ENCODE data around the gene WDR93. TPM values are rescaled to one million over a fixed set of nuclear protein-coding genes. Genes with fewer than 3 reads are reported as not detected.

WDR93 gene
- total RNA-seq, 4 donors from 2014 or later, result not detected

DNA sequence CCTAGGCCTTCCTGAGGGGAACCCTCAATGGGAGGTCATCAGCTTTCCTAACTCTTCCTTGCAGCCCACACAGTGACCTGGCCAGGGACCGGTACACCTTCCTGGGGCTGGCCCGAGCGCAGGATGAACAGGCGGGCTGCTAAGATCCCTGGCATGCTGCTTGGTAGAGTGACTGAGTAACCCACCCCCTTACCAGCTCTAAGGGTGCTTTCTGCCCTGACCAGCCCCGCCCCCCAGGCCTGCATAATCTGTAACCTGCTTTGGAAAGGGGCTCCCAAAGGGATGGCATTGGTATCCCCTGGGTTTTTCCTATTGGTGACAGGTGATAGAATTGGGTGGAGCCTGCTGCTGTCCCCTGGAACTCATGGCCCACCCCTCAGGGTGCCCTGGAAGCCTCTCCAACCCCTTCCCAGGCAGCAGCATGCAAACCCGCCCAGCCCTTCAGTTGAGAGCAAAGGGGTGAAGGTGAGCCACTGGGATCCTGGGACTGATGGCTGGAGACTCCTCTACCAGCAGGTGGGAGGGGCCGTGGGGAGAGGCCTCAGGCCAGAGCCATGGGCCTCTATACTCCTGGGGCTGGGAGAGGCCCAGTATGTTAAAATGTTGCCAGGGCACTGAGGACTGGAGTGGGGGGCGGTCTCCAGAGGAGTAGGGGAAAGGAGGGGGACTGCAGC, 24.3 kb upstream of the WDR93 start:
- in situ Hi-C loops (cut with MboI; ENCODE audit: low pct_ligation_motif_present in 1 of 4, low pct_unique_long_range_greater_than_20kb in 1 of 4, low sequenced_read_pairs in 3 of 4), result no loop called here
- intact Hi-C loops (cut with DNase I; ENCODE audit: low total_unique reads), result no loop called here
- Histone ChIP-seq H3K36me3 (no peaks in the 10 kb centered on the region), H3K4me3 (peak overlapping the region in 1 of 4 donors; percentile 50), H3K4me1 (peaks cover 11 to 28% (median 17%) of the 10 kb centered on the region in 4 donors), H3K9me3 (no peaks in the 10 kb centered on the region), H3K27me3 (no peaks in the 10 kb centered on the region), H3K27ac (peak overlapping the region; percentile 73 to 82 (median 76))
- TF ChIP-seq, protein P1, sequence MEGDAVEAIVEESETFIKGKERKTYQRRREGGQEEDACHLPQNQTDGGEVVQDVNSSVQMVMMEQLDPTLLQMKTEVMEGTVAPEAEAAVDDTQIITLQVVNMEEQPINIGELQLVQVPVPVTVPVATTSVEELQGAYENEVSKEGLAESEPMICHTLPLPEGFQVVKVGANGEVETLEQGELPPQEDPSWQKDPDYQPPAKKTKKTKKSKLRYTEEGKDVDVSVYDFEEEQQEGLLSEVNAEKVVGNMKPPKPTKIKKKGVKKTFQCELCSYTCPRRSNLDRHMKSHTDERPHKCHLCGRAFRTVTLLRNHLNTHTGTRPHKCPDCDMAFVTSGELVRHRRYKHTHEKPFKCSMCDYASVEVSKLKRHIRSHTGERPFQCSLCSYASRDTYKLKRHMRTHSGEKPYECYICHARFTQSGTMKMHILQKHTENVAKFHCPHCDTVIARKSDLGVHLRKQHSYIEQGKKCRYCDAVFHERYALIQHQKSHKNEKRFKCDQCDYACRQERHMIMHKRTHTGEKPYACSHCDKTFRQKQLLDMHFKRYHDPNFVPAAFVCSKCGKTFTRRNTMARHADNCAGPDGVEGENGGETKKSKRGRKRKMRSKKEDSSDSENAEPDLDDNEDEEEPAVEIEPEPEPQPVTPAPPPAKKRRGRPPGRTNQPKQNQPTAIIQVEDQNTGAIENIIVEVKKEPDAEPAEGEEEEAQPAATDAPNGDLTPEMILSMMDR (IDR thresholded peaks at IDR 0.05), result no peak
- no peak for TF ChIP-seq EP300 (IDR thresholded peaks at IDR 0.05; ENCODE audit: low read depth)
- no peak for TF ChIP-seq POLR2AphosphoS5 (IDR thresholded peaks at IDR 0.05)
- TF ChIP-seq POLR2A (IDR thresholded peaks at IDR 0.05), result no peak
- 99% methylated on average over 8 of the region's 8 CpGs; no CpG with 5 or more reads in 1 of the 2 donors for WGBS, 2 donors (ENCODE audit: low coverage in 1 of 2)
- DNase-seq, result no peak

DNA sequence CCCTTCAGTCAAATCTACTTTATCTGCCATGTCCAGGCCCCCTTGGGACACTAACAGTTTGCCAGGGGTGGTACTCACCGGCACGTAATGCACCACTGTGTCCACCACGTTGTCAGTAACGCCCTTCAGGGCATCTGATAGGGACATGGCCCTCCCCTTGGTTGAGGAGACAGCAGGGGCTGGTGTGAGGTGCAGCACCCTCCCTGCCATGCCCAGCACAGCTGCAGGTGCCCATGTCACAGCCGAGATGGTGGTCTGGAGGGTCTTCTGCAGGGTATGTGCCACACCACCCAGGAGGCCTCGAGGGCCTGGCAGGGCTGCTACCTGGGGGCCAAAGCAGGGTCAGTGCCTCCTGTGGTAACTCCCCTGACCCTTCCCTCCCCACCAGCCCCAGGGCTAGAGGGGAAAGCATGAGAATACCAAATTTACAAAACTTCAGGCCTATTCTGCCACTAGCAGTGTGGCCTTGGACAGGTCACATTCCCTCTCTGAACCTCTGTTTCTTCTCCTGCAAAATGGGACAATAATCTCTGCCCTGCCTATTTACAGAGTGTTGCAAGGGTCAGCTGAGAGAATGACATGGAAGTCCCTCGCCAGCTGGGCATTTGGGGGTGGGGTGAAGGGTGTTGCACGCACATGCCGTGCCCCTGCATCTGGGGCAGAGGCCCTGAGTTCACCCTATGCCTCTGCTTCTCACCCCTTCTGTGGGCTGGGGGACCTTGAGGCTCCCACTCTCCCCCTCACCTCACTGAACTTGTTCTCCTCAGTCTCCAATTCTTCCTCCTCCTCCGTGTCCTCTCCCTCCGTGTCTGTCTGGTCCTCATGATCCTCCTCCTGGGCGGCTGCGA, 23.5 kb upstream of the WDR93 start:
- Histone ChIP-seq H3K27me3 (no peaks in the 10 kb centered on the region), H3K9me3 (no peaks in the 10 kb centered on the region), H3K27ac (no peak overlapping the region), H3K4me3 (no peak overlapping the region), H3K4me1 (peaks cover 11 to 28% (median 17%) of the 10 kb centered on the region in 4 donors), H3K36me3 (no peaks in the 10 kb centered on the region)
- TF ChIP-seq POLR2A (IDR thresholded peaks at IDR 0.05) (no peak), POLR2AphosphoS5 (IDR thresholded peaks at IDR 0.05) (no peak), EP300 (IDR thresholded peaks at IDR 0.05; ENCODE audit: low read depth) (no peak)
- TF ChIP-seq, protein P1 (IDR thresholded peaks at IDR 0.05), result no peak
- no peak for DNase-seq
- intact Hi-C loops (cut with DNase I; ENCODE audit: low total_unique reads), result no loop called here
- in situ Hi-C loops (cut with MboI; ENCODE audit: low pct_ligation_motif_present in 1 of 4, low pct_unique_long_range_greater_than_20kb in 1 of 4, low sequenced_read_pairs in 3 of 4), result no loop called here
- WGBS, 2 donors (ENCODE audit: low coverage in 1 of 2), result 77 to 80% methylated on average over 1 to 13 of the region's 13 CpGs

DNA sequence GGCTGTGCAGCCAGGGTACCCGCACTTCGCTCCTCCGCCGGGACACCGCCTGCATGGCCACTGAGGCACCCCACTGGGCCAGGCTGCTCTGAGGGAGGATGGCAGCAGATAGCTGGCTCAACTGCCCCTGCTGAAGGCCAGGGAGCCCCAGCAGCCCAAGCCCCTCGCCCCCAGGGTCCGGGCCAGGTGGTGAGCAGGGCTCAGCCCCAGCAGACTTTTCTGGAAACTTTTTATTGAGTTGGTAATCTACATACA, 23.0 kb upstream of the WDR93 start:
- no peak overlapping the region for H3K4me3 ChIP-seq
- H3K27me3 ChIP-seq, result no peaks in the 10 kb centered on the region
- in situ Hi-C loops (cut with MboI; ENCODE audit: low pct_ligation_motif_present in 1 of 4, low pct_unique_long_range_greater_than_20kb in 1 of 4, low sequenced_read_pairs in 3 of 4), result no loop called here
- no peak for DNase-seq
- WGBS, 2 donors (ENCODE audit: low coverage in 1 of 2), result 96% methylated on average over 7 of the region's 7 CpGs; no CpG with 5 or more reads in 1 of the 2 donors
- no peaks in the 10 kb centered on the region for H3K9me3 ChIP-seq
- TF ChIP-seq POLR2AphosphoS5 (IDR thresholded peaks at IDR 0.05) (no peak), EP300 (IDR thresholded peaks at IDR 0.05; ENCODE audit: low read depth) (no peak), POLR2A (IDR thresholded peaks at IDR 0.05) (no peak)
- TF ChIP-seq, protein P1 (IDR thresholded peaks at IDR 0.05), result no peak
- peaks cover 8 to 23% (median 14%) of the 10 kb centered on the region in 4 donors for H3K4me1 ChIP-seq
- intact Hi-C loops (cut with DNase I; ENCODE audit: low total_unique reads), result no loop called here
- H3K27ac ChIP-seq, result no peak overlapping the region
- no peaks in the 10 kb centered on the region for H3K36me3 ChIP-seq

DNA sequence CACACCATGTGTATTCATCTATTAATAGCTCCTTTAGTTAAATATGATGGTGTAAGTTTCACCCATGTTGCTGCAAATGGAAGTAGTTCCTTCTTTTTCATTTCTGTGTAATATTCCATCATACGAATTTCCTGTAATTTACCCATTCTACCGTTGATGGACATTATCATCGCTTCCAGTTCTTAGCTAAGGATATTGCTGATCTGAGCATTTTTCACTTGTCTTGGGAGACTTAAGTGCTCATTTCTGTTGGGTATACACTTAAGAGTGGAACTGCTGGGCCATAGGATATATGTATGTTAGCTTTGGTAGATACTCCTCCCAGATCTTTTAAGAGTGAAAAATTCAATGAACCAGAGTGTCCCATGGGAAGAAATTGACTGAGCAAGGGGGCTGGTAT, 22.4 kb upstream of the WDR93 start:
- in situ Hi-C loops (cut with MboI; ENCODE audit: low pct_ligation_motif_present in 1 of 4, low pct_unique_long_range_greater_than_20kb in 1 of 4, low sequenced_read_pairs in 3 of 4), result no loop called here

More for the DNA sequence above, 22.4 kb upstream of the WDR93 start:
- 97% methylated on average over 3 of the region's 3 CpGs for WGBS, 2 donors (ENCODE audit: low coverage in 1 of 2)
- Histone ChIP-seq H3K4me3 (no peak overlapping the region), H3K27me3 (no peaks in the 10 kb centered on the region), H3K27ac (no peak overlapping the region), H3K36me3 (no peaks in the 10 kb centered on the region), H3K4me1 (peaks cover 6 to 18% (median 8%) of the 10 kb centered on the region in 4 donors), H3K9me3 (no peaks in the 10 kb centered on the region)
- intact Hi-C loops (cut with DNase I; ENCODE audit: low total_unique reads), result no loop called here
- DNase-seq, result no peak
- TF ChIP-seq, protein P1 (IDR thresholded peaks at IDR 0.05), result no peak
- no peak for TF ChIP-seq POLR2AphosphoS5 (IDR thresholded peaks at IDR 0.05)
- TF ChIP-seq POLR2A (IDR thresholded peaks at IDR 0.05), result no peak
- TF ChIP-seq EP300 (IDR thresholded peaks at IDR 0.05; ENCODE audit: low read depth), result no peak
